HG03575 (cell line): Measurements from ENCODE around the gene PTPN13.

ENCODE experiments used
- ATAC-seq: cut with Tn5 transposase; IDR thresholded peaks from one replicate; pipeline ENCODE4 v1.9.1; 2021; ENCODE audit not compliant: unreplicated experiment, insufficient number of reproducible peaks, low FRiP score; ENCODE audit errors: extremely low read depth

Gene PTPN13

GRCh38 chr4:86593688-86594558, at the start of gene PTPN13:
Gene PTPN13, plus strand, starts transcription at chr4:86594315. Its CDS starts 40,942 bp downstream, at chr4:86635257.
- peak; percentile 91 for ATAC-seq

GRCh38 chr4:86547140-86547539, 47.0 kb upstream of the PTPN13 start:
- ATAC-seq = no peak

GRCh38 chr4:86549163-86549788, 44.8 kb upstream of the PTPN13 start:
- ATAC-seq = no peak

GRCh38 chr4:86551387-86551786, 42.7 kb upstream of the PTPN13 start:
- ATAC-seq = no peak

- ATAC-seq = no peak
Measured at GRCh38 chr4:86554646-86555045, 39.5 kb upstream of the PTPN13 start.

- ATAC-seq = no peak
Measured at GRCh38 chr4:86556791-86557415, 37.2 kb upstream of the PTPN13 start.

- peak; percentile 98 for ATAC-seq
Measured at GRCh38 chr4:86557526-86557925, 36.6 kb upstream of the PTPN13 start.

- ATAC-seq = no peak
Measured at GRCh38 chr4:86558258-86558657, 35.9 kb upstream of the PTPN13 start.

GRCh38 chr4:86558797-86559196, 35.3 kb upstream of the PTPN13 start:
- no peak for ATAC-seq

- ATAC-seq = no peak
Measured at GRCh38 chr4:86560447-86560846, 33.7 kb upstream of the PTPN13 start.

GRCh38 chr4:86561256-86561655, 32.9 kb upstream of the PTPN13 start:
- no peak for ATAC-seq

- ATAC-seq = no peak
Measured at GRCh38 chr4:86563416-86563815, 30.7 kb upstream of the PTPN13 start.

- no peak for ATAC-seq
Measured at GRCh38 chr4:86564795-86565194, 29.3 kb upstream of the PTPN13 start.

GRCh38 chr4:86565651-86566050, 28.5 kb upstream of the PTPN13 start:
- no peak for ATAC-seq

GRCh38 chr4:86569103-86569870, 24.8 kb upstream of the PTPN13 start:
- no peak for ATAC-seq

- ATAC-seq = no peak
Measured at GRCh38 chr4:86579941-86580340, 14.2 kb upstream of the PTPN13 start.

- no peak for ATAC-seq
Measured at GRCh38 chr4:86582410-86582809, 11.7 kb upstream of the PTPN13 start.

GRCh38 chr4:86586160-86586572, 7.9 kb upstream of the PTPN13 start:
- ATAC-seq = no peak

GRCh38 chr4:86586626-86587380, 7.3 kb upstream of the PTPN13 start:
- ATAC-seq = no peak
